ENCODE data around the gene CROCC2.
A peak's percentile ranks its signal among the peaks of the same experiment; 100 is the strongest.

The CROCC2 gene

DNA sequence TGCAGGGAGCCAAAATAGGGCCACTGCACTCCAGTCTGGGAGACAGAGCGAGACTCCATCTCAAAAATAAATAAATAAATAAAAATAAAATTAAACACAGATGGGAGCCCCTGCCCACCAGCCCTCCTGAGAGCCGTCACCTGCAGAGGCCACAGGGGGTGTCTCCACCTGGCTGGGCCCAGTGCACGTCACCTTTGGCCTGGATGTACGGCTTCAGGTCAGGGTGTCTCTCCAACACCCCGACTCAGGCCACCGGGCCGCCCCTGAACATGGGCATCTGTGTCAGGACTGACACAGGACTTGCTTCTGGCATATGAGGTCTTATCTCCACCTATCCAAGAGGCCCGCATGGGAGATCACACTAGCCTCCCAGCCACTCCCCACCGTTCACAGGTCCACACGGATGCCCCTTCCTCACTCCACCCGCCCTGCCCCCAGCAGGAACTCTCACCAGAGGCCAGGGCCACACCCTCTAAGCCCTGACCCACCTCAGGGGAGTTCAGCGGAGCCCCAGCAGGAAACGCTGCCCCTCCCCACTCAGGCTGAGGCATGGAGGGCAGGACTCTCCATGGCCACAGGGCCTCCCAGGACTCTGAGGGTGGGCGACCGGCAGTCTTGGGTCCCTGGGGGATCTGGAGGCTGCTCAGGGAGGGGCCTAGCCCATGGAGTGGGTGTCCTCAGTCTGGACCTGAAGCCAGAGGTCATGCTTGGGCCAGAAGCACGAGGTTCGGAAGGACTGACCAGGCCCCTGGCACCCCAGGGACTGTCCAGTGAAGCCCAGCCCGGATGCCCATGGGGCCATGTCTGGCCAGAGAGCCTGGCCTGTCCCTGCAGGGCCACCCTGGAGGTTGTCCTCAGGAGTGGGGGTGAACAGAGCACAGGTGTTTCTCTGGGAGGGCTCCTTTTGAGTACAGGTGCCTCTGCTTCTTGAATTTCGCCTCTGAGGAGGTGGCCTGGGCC, 1.6 kb upstream of the CROCC2 start:
- DNase-seq (ENCODE audit: low spot score) (no peak), FAIRE-seq (no peak)

DNA sequence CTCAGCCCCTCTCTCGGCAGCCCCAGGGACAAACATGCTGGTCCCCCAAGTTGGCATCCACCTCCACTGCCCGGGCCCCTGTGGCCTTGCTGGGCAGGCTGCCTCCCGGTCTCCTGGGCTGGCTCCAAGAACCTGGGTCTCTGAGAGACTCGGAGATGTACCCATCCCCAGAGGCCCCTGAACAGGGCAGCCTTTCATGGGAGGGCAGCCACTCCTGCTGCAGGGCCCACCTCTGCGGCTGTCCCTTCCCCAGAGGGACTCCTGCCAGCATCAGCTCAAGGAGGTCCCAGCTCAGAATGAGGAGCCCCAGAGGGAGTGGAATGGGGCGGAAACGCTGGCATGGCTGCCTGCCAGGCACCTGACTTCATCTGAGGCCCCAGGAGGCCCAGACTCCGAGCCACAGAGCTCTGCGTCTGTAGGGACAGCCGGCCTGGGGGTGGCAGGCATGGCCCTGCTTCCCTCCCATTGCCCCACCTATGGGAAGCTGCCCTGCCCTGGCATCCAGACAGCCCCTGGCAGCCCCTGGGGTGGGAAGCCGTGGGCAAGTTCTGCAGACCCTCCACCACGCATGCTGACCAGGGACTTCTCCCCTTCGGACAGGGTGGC, 857 bp upstream of the CROCC2 start:
- FAIRE-seq (no peak), DNase-seq (ENCODE audit: low spot score) (no peak)

DNA sequence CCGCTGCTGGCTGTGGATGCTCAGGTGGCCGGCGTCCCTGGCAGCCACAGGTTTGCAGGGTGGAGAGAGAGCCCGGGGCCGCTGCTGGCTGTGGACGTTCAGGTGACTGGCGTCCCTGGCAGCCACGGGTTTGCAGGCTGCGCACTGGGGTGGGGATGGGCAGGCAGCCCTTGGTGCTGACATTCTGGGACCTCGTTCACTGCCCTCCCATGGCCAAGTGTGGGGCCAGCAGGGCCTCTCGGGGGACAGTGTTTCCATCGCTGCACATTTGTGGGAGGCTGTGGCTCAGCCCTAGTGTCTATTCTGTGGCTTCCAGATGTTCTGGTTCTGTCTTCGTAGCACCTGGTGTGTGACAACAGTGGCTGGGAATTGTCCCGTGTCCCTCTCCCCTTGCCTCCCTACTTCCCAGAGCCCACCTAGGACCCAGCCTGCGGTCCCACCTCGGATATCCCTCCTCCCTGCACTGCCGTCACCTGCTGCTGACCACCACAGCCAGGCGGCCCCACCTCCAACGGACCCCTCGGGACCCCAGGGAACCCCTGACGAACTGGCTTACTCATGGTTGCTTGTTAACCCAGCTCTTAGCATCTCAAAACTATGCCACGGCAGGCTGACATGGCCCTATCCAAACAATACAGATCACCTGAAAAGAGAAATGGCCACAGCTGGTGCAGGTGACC, 915 bp downstream of the CROCC2 start:
- no peak for DNase-seq (ENCODE audit: low spot score)
- FAIRE-seq, result no peak

DNA sequence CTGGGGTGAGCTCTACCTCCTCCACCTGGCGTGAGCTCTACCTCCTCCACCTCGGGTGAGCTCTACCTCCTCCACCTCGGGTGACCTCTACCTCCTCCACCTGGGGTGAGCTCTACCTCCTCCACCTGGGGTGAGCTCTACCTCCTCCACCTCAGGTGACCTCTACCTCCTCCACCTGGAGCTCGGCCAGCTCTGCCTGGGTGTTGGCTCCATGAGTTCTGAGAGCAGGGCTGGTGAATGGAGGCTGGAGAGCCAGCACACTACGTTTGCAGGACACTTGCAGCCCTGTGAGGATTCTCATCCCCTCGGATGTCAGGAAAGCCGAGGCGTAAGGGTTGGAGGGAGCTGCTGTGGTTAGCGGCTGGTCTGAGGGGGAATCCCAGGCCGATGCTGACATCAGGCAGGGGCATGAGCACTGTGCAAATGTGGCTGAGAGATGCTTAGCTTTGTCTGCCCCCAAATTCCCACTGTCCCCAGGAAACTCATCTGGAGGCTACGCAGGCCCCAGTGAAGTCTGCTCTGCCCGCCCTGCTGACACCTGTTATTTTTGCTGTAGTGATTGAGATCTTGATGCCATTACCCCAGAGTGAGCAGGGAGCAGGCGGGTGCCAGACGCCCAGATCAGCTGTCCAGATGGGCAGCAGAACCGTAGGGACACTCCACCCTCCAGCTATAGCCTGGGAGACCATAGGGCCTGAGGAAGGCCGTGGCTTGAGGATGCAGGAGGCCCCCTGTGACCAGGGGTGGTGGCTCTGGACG, 3.3 kb downstream of the CROCC2 start:
- no peak for DNase-seq (ENCODE audit: low spot score)
- no peak for FAIRE-seq

DNA sequence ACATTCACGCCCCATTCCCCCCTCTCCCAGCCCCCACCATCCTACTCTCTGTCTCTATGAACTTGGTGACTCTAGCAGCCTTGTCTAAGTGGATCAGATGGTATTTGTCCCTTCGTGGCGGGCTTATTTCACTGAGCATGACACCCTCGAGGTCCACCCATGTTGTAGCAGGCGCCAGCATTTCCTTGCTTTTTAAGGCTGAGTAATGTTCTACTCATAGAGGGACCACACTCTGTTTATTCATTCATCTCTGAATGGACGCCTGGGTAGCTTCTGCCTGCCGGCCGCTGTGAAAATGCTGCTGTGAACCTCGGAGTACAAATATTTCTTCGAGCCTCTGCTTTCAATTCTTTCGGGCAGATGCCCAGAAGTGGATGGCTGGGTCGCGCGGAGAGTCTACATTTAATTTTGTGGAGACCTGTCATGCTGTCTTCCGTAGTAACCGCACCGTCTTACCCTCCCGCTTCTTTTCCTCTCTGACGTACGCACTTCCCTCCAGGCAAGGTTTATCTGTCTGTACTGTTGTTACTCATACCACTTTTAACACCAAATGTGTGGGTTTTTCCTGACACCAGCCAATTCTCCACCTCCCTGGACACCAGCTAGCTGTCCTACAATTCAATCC, 5.6 kb downstream of the CROCC2 start:
- DNase-seq (ENCODE audit: low spot score) (no peak), FAIRE-seq (no peak)

DNA sequence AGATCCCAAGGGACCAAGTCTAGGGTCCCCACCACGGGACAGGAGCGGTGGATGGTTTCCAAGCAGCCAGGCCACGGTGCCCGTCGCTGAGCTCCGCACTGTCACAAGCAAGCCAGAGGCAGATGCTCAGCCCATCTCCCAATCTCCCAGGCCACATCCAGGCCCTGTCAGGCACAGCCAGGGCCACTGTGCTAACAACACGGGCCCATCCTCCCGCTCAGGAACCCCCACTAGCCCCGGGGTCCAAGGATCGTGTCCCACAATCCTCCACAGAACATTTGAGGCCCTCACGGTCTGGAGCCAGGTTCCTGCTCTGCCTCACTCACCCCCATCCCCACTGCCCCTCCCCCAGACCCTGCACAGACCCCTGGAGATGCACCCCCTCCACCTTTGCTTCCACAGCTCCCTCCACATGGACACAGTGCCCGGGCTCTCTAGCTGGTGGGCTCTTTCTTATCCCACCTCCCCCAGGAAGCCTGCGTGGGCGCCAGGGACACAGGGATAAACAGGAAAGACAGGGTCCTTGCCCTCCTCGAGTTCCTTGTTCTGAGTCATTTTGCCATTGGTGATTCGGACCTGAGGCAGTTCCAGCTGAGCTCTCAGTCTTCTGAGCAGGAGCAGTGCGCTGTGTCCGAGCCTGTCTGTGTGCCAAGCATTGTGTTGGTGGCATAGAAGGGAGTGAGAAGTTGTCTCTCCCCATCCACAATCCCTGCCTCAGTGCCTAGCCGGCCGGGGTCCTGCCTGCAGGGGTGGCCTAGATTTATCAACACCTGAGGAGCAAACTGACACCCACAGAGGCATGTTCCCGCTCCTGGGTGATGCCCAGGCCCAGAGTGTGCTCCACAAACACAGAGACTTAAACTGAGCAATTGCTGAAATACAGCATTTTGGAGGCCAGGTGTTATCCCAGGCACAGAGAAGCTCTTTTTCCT, 7.0 kb downstream of the CROCC2 start:
- DNase-seq (ENCODE audit: low spot score), result no peak
- FAIRE-seq, result no peak

DNA sequence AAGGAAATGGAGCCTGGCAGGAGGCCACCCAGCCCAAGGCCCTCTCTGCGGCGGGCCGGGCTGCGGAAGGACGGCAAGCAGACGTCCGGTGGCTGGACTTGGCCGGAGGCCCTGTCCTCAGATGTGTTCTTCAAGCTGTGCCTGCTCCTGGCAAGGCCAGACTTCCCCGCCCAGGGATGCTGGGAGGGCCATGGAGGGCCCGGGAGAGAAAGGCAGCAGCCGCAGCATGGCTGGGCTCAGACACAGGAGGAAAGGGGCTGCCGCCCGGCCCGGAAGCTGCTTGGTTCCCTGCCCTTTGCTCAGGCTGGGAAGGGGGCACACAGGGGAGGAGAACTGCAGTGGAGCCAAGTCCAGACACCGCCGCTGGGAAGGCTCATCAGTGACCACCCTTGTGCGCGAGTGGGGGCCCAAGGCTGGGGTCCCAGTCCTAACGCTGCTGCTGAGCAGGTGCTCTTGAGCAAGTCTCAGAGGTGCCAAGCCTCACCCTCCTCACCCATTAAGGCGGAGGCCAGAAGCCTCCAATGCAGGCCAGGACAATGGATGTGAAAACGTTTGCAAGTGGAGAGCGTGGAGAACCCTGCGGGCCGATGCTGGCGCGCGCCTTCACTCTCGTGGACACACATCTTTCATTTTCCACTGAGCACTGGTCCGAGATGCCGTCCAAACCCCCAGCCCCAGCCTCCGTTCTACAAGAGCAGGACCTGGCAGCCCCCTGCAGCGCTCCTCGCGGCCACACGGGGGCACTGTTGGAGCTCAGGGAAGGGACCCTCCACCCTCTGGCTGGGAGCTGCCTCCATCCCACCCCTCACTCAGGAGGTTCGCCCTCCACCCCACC, 7.9 kb downstream of the CROCC2 start:
- FAIRE-seq (no peak), DNase-seq (ENCODE audit: low spot score) (peak; percentile 70)

DNA sequence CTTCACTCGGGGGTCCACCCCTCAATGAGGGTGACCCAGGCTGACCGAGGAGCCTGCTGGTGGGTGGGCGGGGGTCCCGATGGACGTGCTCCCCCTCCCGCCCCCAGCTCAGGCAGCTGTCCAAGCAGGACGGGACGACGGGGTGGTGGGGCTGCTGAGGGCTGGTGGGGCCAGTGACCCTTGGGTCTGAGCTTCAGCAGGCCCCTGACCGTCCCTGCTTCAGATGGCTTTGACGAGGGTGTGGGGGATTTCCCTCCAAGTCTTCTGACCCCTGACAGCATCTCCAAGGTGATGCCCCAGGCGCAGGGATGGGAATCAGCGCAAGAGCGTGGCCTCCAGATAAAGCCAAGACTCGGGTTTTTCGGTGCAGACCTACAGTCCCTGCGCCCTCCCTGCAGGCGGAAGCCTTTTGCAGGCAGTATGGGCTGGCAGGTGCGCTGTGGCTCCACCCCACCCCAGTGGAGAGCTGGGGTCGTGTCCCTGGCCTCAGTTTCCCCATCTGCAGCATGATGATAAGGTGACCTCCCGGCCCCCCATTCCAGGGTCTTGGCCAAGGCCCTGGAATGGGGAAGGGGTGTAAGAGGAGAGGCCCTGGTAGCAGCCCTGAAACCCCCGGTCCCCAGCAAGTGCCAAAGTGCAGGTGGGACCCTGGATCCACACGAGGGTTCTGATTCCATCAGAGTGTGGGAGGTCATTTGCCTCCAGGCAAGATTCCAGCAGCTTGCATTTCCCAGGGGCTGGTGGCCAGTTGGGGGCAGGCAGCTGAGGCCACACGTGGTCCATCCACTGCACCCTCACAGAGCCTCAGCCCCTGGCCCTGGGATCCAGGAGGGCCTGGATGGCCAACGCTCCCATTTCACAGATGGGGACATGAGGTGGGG, 8.7 kb downstream of the CROCC2 start:
- DNase-seq (ENCODE audit: low spot score) (no peak), FAIRE-seq (no peak)

DNA sequence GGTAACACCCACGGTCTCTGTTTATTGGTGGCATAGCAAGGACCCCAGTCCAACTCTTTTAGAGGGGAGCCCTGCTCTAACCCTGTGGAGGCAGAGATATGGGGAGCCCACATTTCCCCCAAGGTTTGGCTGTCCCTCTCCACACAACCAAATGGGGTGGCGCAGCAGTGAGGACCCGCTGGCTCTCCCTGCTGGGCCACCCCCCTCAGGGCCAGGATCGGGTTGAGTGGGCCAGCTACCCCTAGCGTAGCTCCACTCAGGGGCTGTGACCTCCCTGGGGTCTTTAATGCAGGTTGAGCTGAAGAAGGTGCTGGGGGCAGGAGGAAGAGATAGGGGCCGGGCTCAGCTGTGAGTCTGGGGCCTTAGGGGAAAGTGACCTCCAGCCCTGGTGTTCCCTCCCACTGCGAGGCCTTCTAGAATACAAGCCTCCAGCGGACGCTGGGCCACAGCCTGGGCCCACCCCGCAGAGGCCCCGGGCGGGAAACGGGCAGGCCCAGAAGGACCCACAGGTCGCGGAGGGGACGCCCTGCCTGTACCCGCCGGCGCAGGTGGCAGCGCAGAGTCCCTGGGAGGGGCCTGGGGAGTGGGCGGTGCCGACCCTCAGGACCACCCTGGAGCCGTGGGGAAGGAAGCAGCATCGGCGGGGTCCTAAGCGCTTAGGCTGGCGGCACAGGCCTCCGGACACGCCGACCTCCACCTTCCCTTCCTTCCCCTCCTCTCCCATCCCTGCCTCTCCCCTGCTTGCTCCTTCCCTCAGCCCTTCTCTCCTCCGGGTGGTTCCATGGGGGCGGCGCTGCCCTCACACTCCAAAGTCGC, 9.6 kb downstream of the CROCC2 start:
- FAIRE-seq (no peak), DNase-seq (ENCODE audit: low spot score) (no peak)

DNA sequence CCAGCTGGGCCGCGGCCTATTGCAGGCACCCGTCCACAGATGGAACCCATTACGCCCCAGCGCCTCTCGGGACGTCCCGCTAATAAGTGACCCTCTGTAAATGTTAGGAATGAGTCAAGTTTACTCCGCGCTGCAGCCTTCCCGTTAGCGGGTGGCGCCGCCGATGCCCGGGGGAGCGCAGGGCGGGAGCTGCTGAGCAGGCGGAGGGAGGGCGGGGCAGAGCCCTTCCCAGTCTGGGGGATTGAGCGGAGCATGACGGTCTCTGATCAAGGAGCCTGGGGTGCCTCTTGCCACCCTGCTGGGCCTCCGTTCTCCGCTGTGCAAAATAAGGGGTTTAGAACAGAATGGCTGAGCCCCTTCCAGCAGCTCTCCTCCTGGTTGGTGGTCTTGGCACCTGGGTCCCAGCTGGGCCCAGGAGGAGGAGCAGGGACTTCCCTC, 10.5 kb downstream of the CROCC2 start:
- FAIRE-seq (no peak), DNase-seq (ENCODE audit: low spot score) (no peak)

DNA sequence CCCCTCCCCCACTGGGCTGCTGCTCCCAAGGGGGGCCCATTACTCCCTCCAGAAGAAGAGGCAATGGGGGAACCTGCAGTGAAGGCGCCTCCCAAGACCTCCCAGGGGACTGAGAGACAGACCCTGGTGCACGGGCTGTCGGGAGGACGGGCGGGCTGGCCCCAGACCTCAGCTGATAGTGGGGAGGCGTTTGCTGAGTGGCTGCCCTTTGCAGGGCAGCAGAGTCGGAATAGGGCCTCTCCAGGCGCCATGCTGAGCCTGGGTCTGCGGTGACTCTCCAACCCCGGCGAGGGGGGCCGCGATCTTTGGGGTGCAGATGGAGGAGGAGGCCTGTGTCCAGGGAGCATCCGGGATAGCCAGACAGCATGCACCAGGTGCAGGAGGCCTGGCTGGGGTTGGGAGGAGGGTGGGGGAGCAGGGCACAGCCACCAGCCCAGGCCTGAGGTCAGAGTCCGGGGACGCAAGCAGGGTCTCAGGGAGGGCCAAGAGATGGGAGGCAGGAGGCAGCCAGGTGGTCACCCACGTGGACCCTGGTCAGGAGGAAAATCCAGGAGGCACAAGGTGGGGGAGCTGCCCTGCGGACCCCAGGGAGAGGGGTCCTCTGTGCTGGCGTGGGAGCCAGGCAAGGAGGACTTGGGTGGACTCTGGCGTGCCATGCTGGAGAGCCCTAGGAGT, 11.0 kb downstream of the CROCC2 start:
- no peak for FAIRE-seq

DNA sequence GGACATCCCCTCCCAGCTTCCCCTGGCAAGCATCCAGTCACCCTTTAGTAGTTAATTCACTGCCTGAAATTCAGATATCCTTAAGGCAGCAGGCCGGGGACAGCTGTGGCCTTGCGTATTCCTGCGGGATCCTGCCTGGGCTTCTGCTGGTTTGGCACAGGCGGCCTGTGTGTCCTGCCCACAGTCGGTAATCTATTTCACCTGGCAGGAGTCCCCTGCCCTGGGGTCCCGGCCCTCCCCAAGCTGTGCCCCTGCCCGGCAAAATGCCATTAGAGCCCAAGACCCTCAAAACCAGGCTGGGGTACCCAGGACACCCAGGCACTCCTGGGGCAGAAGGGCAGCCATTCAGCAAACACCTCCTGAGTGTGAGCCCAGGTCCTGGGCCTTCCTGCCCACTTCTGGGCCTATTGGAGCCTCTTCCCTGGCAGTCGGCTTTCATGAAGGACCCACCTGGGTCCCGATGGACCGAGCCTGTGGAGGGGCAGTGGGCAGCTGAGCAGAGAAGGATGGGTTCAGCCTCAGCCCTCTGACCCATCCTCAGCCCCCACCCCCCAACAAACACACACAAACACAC, 11.6 kb downstream of the CROCC2 start:
- DNase-seq (ENCODE audit: low spot score), result no peak
- no peak for FAIRE-seq

More for the DNA sequence above, 11.0 kb downstream of the CROCC2 start:
- DNase-seq (ENCODE audit: low spot score), result no peak

DNA sequence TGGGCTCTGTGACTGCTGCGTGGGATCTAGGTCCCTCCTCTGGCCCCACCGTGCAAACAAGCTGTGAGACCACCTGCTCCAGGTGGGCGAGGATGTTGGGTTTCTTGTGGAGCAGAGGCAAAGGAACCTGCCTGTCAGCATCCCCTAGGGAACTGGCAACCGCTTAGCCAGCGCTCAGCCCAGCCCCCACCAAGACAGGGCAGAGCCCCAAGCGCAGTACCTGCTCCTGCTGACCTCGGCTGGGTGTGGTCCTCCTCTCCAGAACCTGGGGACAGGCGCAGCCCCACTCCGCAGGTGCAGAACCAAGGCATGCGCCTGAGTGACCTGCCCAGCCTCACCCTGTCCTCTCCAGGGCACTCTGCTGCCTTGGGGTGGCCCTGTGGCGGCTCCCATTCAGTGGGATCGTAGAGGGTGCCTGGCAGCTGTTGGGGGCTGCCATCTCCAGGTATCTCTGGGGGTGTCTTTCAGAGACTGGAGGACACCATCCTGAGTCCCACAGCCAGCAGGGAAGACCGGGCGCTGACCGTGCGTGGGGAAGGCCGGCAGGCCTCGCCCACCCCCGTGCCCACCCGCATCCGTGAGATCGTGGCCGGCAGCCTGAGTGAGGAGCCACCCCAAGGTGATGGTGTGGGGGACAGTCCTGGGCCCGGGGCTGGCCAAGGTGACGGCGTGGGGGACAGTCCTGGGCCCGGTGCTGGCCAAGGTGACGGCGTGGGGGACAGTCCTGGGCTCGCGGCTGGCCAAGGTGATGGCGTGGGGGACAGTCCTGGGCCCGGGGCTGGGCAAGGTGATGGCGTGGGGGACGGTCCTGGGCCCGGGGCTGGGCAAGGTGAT, 12.3 kb downstream of the CROCC2 start:
- FAIRE-seq (no peak), DNase-seq (ENCODE audit: low spot score) (no peak)

DNA sequence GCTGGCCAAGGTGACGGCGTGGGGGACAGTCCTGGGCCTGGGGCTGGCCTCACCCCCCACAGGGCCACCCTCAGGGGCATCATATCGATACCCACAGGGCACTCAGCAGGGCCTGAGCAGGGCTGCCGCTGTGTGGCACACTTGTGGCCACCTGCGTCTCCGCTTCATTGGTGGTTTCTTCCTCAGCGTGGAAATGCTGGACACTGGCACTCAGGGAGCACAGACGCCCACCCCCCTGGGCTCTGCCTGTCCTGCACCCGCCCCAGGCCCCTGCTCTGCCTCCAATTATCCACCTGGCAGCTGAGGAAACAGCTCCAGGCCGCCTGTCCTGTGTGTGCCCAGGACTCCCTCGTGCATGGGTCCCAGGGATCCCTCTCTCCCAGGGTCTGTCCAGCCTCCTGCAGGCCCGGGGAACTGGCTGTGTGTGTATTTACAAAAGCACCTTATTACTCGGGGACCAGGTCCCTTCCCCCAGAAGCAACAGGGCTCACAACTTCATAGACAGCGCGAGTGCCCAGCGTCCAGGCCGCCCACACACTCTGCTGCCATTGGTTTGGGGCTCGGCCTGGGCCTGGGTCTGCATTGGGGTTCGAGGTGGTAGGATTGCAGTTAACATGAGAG, 13.1 kb downstream of the CROCC2 start:
- DNase-seq (ENCODE audit: low spot score) (no peak), FAIRE-seq (no peak)
